Neural progenitor cell (in vitro differentiated cells): ENCODE measurements around the gene SFXN5. TPM values are rescaled to one million over a fixed set of nuclear protein-coding genes. Genes with fewer than 3 reads are reported as not detected.

Experiments
- DNase-seq: peaks from one replicate; pipeline ENCODE4 v3.0.0-alpha.2; 2016; ENCODE audit warnings: low spot score
- H2AFZ ChIP-seq: fragments of 200-600 bp; sonication (generic); replicated peaks from 2 replicates; pipeline ENCODE4 v1.6.1; 2016; ENCODE audit warnings: antibody characterized with exemption
- H3F3A ChIP-seq: fragments of 200-600 bp; sonication (generic); 2 replicates; pipeline ENCODE4 v1.6.1; 2016; ENCODE audit warnings: antibody characterized with exemption, low read depth
- H3K27ac ChIP-seq: fragments of 200-600 bp; sonication (generic); 2 replicates; pipeline ENCODE4 v1.5.1; 2016; ENCODE audit warnings: mild to moderate bottlenecking
- H3K27me3 ChIP-seq: fragments of 200-600 bp; sonication (generic); 2 replicates; pipeline ENCODE4 v1.6.1; 2016; ENCODE audit warnings: mild to moderate bottlenecking, moderate library complexity
- H3K36me3 ChIP-seq: fragments of 200-600 bp; sonication (generic); 2 replicates; pipeline ENCODE4 v1.5.1; 2016
- H3K4me1 ChIP-seq: fragments of 200-600 bp; sonication (generic); 2 replicates; pipeline ENCODE4 v1.6.1; 2016; ENCODE audit warnings: mixed run types
- H3K4me2 ChIP-seq: fragments of 200-600 bp; sonication (generic); 2 replicates; pipeline ENCODE4 v1.6.1; 2016
- H3K4me3 ChIP-seq: fragments of 200-600 bp; sonication (generic); 2 replicates; pipeline ENCODE4 v1.5.1; 2016
- H3K79me2 ChIP-seq: fragments of 200-600 bp; sonication (generic); 2 replicates; pipeline ENCODE4 v1.6.1; 2016; ENCODE audit warnings: low read depth
- H3K9ac ChIP-seq: fragments of 200-600 bp; sonication (generic); 2 replicates; pipeline ENCODE4 v1.6.1; 2016
- H3K9me3 ChIP-seq: fragments of 200-600 bp; sonication (generic); 2 replicates; pipeline ENCODE4 v1.5.1; 2016; ENCODE audit warnings: low read depth
- H4K20me1 ChIP-seq: fragments of 200-600 bp; sonication (generic); 2 replicates; pipeline ENCODE4 v1.6.1; 2016; ENCODE audit warnings: low read depth
- H3K27ac Mint-ChIP-seq: 3 replicates; pipeline ENCODE4 v1.8.0; 2021; ENCODE audit warnings: mixed read lengths
- H3K27me3 Mint-ChIP-seq: 2 replicates; pipeline ENCODE4 v1.8.0; 2022; ENCODE audit warnings: low read depth, mild to moderate bottlenecking, inconsistent platforms, moderate library complexity, mixed read lengths; ENCODE audit not compliant: insufficient read depth
- H3K36me3 Mint-ChIP-seq: 3 replicates; pipeline ENCODE4 v1.8.0; 2021; ENCODE audit warnings: mixed read lengths
- H3K4me1 Mint-ChIP-seq: 3 replicates; pipeline ENCODE4 v1.8.0; 2021; ENCODE audit warnings: mixed read lengths
- H3K4me3 Mint-ChIP-seq: 3 replicates; pipeline ENCODE4 v1.8.0; 2021; ENCODE audit warnings: mild to moderate bottlenecking, moderate library complexity, mixed read lengths
- H3K9me3 Mint-ChIP-seq: 3 replicates; pipeline ENCODE4 v1.8.0; 2020; ENCODE audit warnings: mixed read lengths
- CTCF ChIP-seq: fragments of 200-600 bp; sonication (generic); IDR thresholded peaks from 2 replicates; pipeline ENCODE4 v1.5.1; 2017; ENCODE audit warnings: antibody characterized with exemption, mild to moderate bottlenecking
- EZH2 ChIP-seq: fragments of 200-600 bp; sonication (generic); IDR thresholded peaks from 2 replicates; pipeline ENCODE4 v1.6.1; 2017; ENCODE audit warnings: antibody characterized with exemption, mild to moderate bottlenecking, moderate library complexity
- EZH2phosphoT487 ChIP-seq: fragments of 200-600 bp; sonication (generic); IDR thresholded peaks from 2 replicates; pipeline ENCODE4 v1.6.1; 2017; ENCODE audit warnings: antibody characterized with exemption
- total RNA-seq: library from RNA; depleted of rRNA; stranded (reverse); fragments of >200 nt; gene quantifications from 2 replicates; pipeline ENCODE4 v1.2.3, GENCODE V29; 2015; ENCODE audit warnings: low replicate concordance

Gene SFXN5
- total RNA-seq, 1 donor from 2014 or later, result 3.4 TPM

GRCh38 chr2:73007991-73008765 is 63.3 kb downstream of the SFXN5 start:
- Histone ChIP-seq H3K4me1 (no peaks in the 10 kb centered on the region), H3K79me2 (no peaks in the 10 kb centered on the region), H3K36me3 (no peaks in the 10 kb centered on the region), H3K9me3 (no peaks in the 10 kb centered on the region), H3K4me2 (no peak overlapping the region), H3F3A (no peaks in the 10 kb centered on the region), H3K27me3 (no peaks in the 10 kb centered on the region), H3K4me3 (no peak overlapping the region), H3K9ac (no peak overlapping the region), H4K20me1 (no peaks in the 10 kb centered on the region), H2AFZ (no peak overlapping the region), H3K27ac (no peak overlapping the region)
- DNase-seq, result no peak
- no peak overlapping the region for H3K27ac Mint-ChIP-seq
- no peaks in the 10 kb centered on the region for H3K36me3 Mint-ChIP-seq
- peaks cover 6% of the 10 kb centered on the region for H3K4me1 Mint-ChIP-seq
- TF ChIP-seq CTCF, result no peak
- TF ChIP-seq EZH2, result no peak
- TF ChIP-seq EZH2phosphoT487, result no peak
- H3K4me3 Mint-ChIP-seq, result no peak overlapping the region
- H3K9me3 Mint-ChIP-seq, result no peaks in the 10 kb centered on the region
- H3K27me3 Mint-ChIP-seq, result no peaks in the 10 kb centered on the region

GRCh38 chr2:73006969-73007710 is 64.4 kb downstream of the SFXN5 start:
- TF ChIP-seq EZH2, result no peak
- no peak for TF ChIP-seq CTCF
- no peak for TF ChIP-seq EZH2phosphoT487
- no peaks in the 10 kb centered on the region for H3K9me3 ChIP-seq
- H3F3A ChIP-seq, result no peaks in the 10 kb centered on the region
- no peak for DNase-seq
- peaks cover 8% of the 10 kb centered on the region for H3K4me1 Mint-ChIP-seq
- H3K27ac ChIP-seq, result no peak overlapping the region
- no peak overlapping the region for H3K4me3 Mint-ChIP-seq
- peaks cover 2% of the 10 kb centered on the region for H3K27me3 Mint-ChIP-seq
- H3K79me2 ChIP-seq, result no peaks in the 10 kb centered on the region
- no peak overlapping the region for H2AFZ ChIP-seq
- no peak overlapping the region for H3K27ac Mint-ChIP-seq
- H3K4me3 ChIP-seq, result no peak overlapping the region
- H3K36me3 ChIP-seq, result no peaks in the 10 kb centered on the region
- no peaks in the 10 kb centered on the region for H3K9me3 Mint-ChIP-seq
- H3K4me1 ChIP-seq, result no peaks in the 10 kb centered on the region
- no peaks in the 10 kb centered on the region for H3K27me3 ChIP-seq
- H4K20me1 ChIP-seq, result no peaks in the 10 kb centered on the region
- no peaks in the 10 kb centered on the region for H3K36me3 Mint-ChIP-seq
- H3K4me2 ChIP-seq, result no peak overlapping the region
- no peak overlapping the region for H3K9ac ChIP-seq

GRCh38 chr2:73004889-73005596 is 66.5 kb downstream of the SFXN5 start:
- Histone ChIP-seq H2AFZ (no peak overlapping the region), H3K27ac (no peak overlapping the region), H3K79me2 (no peaks in the 10 kb centered on the region), H4K20me1 (peaks cover 5% of the 10 kb centered on the region), H3K9ac (no peak overlapping the region), H3K9me3 (no peaks in the 10 kb centered on the region), H3K4me1 (no peaks in the 10 kb centered on the region), H3K36me3 (no peaks in the 10 kb centered on the region), H3F3A (no peaks in the 10 kb centered on the region), H3K4me2 (no peak overlapping the region), H3K27me3 (no peaks in the 10 kb centered on the region), H3K4me3 (no peak overlapping the region)
- no peaks in the 10 kb centered on the region for H3K9me3 Mint-ChIP-seq
- H3K27ac Mint-ChIP-seq, result no peak overlapping the region
- no peak for DNase-seq
- no peak overlapping the region for H3K4me3 Mint-ChIP-seq
- peaks cover 2% of the 10 kb centered on the region for H3K27me3 Mint-ChIP-seq
- TF ChIP-seq CTCF, result no peak
- TF ChIP-seq EZH2, result no peak
- TF ChIP-seq EZH2phosphoT487, result no peak
- no peaks in the 10 kb centered on the region for H3K36me3 Mint-ChIP-seq
- H3K4me1 Mint-ChIP-seq, result peaks cover 10% of the 10 kb centered on the region
